ENCODE results near the gene PRKAG2. TPM values are rescaled to one million over a fixed set of nuclear protein-coding genes. Genes with fewer than 3 reads are reported as not detected.

The PRKAG2 gene
- total RNA-seq, 1 donor: 21.2 TPM

DNA sequence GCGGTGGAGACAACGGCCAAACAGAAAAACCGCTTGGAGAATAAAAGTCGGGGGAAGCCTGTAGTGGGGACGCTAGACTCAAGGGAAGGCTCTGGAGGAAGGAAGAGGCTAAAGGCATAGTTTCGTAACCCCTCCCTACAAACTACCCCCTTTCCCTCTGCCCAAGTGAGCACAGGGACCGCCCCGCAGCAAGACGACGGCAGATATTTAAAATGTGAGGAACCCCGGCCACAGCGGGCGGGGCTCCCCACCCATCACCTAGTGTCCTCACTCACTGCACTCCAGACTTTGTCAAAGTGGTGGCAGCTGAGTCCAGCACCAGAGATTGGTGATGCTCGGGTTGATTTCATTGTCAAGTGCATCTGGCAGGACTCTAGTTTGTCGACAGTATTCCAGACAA lies 69.1 kb downstream of the PRKAG2 start:
- no peak for DNase-seq (ENCODE audit: low read depth)
- TF ChIP-seq, protein P1, sequence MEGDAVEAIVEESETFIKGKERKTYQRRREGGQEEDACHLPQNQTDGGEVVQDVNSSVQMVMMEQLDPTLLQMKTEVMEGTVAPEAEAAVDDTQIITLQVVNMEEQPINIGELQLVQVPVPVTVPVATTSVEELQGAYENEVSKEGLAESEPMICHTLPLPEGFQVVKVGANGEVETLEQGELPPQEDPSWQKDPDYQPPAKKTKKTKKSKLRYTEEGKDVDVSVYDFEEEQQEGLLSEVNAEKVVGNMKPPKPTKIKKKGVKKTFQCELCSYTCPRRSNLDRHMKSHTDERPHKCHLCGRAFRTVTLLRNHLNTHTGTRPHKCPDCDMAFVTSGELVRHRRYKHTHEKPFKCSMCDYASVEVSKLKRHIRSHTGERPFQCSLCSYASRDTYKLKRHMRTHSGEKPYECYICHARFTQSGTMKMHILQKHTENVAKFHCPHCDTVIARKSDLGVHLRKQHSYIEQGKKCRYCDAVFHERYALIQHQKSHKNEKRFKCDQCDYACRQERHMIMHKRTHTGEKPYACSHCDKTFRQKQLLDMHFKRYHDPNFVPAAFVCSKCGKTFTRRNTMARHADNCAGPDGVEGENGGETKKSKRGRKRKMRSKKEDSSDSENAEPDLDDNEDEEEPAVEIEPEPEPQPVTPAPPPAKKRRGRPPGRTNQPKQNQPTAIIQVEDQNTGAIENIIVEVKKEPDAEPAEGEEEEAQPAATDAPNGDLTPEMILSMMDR (IDR thresholded peaks at IDR 0.05; ENCODE audit: insufficient read depth, low read depth, low read length): no peak
- no peak overlapping the region for H3K4me3 ChIP-seq (ENCODE audit: low read depth, low read length)

DNA sequence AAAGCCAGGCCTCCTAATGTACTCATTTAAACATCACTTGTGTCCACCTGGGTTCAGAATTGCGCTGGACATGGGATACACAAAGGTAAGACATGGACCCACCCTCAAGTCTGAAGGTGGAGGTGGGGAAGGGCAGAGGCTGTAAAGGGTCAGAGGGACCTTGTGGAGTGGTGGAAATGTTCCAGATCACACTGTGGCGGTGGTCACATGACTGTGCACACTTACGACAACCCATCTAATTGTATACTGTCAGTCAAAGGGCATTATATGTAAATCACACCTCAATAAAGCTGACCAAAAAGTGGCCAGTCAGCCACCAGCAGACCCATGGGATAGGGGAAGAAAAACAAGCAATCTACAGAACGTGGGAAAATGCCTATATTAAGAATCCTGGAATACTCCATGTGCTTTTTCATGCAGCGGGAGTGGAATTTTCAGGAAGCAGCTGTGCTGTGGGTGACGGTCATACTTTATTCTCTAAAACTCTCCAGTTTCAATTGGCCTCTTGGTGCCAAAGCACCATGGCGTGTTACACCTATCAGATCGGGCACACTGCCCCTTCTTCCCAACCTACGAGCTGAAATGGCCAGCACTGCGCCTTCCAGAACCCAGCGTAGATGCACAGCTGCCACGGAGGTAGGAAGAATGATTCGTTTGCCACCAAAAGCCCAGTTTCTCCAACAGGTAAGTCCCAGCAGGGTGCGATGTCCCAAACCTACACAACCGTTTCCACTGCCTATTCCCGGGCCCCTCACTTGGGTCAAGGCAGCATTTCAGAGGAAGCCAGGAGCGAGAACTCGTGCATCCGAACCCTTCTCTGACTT lies 69.8 kb downstream of the PRKAG2 start:
- no peak for DNase-seq (ENCODE audit: low read depth)

DNA sequence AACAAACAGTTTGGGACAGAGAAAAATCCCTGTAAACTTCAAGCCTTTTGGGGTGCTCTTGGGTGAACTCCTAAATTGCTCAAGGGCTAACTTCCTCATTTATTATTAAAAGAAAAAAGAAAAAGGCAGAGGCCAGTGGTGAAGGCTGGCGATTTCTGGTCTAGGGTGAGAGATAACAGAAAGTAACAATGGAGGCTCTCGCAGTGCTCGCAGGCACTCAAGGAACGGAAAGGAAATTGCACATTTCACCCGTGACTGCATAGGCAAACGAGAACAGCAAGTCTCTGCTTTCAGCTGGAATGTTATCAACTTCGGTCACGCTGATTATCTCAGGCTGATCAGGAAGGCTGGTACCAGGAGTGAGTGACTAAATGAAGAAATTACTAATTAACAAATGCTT lies 70.7 kb downstream of the PRKAG2 start:
- TF ChIP-seq, protein P1 (IDR thresholded peaks at IDR 0.05; ENCODE audit: insufficient read depth, low read depth, low read length): no peak
- DNase-seq (ENCODE audit: low read depth): no peak
- H3K4me3 ChIP-seq (ENCODE audit: low read depth, low read length): no peak overlapping the region

More for the DNA sequence above, 69.8 kb downstream of the PRKAG2 start:
- TF ChIP-seq, protein P1 (IDR thresholded peaks at IDR 0.05; ENCODE audit: insufficient read depth, low read depth, low read length): no peak
- H3K4me3 ChIP-seq (ENCODE audit: low read depth, low read length): no peak overlapping the region

DNA sequence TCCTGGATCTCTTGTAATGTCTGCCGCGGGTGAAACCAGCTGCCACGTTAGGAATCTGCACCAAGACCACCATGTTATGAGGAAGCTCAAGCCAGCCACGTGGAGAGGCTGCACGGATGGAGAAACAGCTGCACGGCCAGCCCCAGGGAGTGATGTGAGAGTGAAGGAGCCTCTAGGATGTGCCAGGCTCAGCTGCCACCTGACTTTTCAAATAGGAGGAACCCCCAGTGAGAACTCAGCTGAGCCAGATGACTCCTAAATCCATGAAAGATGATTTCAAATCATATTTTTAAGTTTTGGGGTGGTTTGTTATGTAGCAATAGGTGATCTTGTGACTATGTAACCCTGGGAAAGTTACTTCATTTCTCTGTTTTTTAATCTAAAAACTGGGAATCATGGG lies 71.7 kb downstream of the PRKAG2 start:
- DNase-seq (ENCODE audit: low read depth): no peak
- no peak overlapping the region for H3K4me3 ChIP-seq (ENCODE audit: low read depth, low read length)
- TF ChIP-seq, protein P1 (IDR thresholded peaks at IDR 0.05; ENCODE audit: insufficient read depth, low read depth, low read length): no peak

DNA sequence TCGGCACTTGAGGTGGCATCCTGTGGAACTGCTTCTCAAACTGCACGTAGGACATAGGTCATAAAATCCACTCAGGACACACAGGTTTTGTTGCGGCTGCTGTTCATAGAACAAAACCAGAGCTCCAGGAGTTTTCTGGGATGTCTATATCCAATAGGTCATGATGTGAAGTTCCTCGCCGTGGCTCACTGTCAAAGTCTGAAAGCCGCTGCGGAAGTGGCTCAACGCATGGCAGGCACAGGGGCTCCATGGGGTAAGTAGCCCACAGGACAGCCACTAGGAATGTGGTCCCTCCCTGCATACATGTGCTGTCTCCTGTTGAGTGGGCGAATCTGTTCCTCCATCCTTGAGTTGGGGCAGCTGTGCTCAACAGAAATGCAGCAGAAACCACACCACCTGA lies 72.2 kb downstream of the PRKAG2 start:
- DNase-seq (ENCODE audit: low read depth): no peak
- TF ChIP-seq, protein P1 (IDR thresholded peaks at IDR 0.05; ENCODE audit: insufficient read depth, low read depth, low read length): no peak

DNA sequence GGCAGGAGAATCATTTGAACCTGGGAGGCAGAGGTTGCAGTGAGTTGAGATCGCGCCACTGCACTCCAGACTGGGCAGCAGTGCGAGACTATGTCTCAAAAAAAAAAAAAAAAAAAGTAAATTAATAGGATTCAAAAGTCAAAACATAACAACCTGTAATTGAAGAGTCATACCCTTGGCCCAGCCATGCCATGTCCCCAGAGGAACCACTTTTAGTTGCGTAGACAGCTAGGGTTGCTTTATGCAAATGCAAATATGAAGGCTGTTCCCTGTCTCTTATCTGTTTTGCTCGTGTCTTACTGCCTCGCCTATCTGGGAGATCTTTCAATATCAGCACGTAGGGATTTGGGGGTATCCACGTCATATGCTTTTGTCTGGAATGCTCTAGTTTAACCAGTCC lies 73.1 kb downstream of the PRKAG2 start:
- no peak overlapping the region for H3K4me3 ChIP-seq (ENCODE audit: low read depth, low read length)
- TF ChIP-seq, protein P1 (IDR thresholded peaks at IDR 0.05; ENCODE audit: insufficient read depth, low read depth, low read length): no peak
- no peak for DNase-seq (ENCODE audit: low read depth)

More for the DNA sequence above, 72.2 kb downstream of the PRKAG2 start:
- no peak overlapping the region for H3K4me3 ChIP-seq (ENCODE audit: low read depth, low read length)

Measured in fibroblast of villous mesenchyme (primary cell).